SK-N-SH (cell line): ENCODE data around the gene STEAP3. TPM values are rescaled to one million over a fixed set of nuclear protein-coding genes. Genes with fewer than 3 reads are reported as not detected.
A peak's percentile ranks its signal among the peaks of the same experiment; 100 is the strongest.

Source experiments
- CTCF ChIA-PET: fragments of 300-600, 350-600 bp; formaldehyde crosslinking; extraction: SDS; loops from one replicate; lab custom pipeline; 2021; lab: Yijun Ruan, JAX
- POLR2A ChIA-PET: fragments of 350-600 bp; sonication (Branson Sonifier 250); formaldehyde crosslinking; extraction: SDS; loops from one replicate; lab custom pipeline; 2020; ENCODE audit warnings: antibody characterized with exemption, inconsistent platforms; lab: Yijun Ruan, JAX
- DNase-seq: peaks from one replicate; pipeline ENCODE4 v3.0.0; 2012
- H2AFZ ChIP-seq: fragments of 200-600 bp; sonication (generic); 2 replicates; pipeline ENCODE4 v1.8.1; 2016; ENCODE audit warnings: antibody characterized with exemption, mild to moderate bottlenecking, low read depth
- H3F3A ChIP-seq: fragments of 200-600 bp; sonication (generic); replicated peaks from 2 replicates; pipeline ENCODE3; 2016; ENCODE audit warnings: antibody characterized with exemption, mild to moderate bottlenecking; ENCODE audit not compliant: insufficient read depth
- H3K27ac ChIP-seq, 2 experiments: fragments of 200-500 bp in 1 of 2; fragments of 200-600 bp in 1 of 2; sonication (Bioruptor generic) in 1 of 2; sonication (generic), shearing (Covaris generic) in 1 of 2; 2 replicates each; pipeline versions ENCODE4 v1.5.1 to v1.6.1; 2014 to 2016; ENCODE audit warnings: low read depth in 2 of 2, inconsistent platforms in 1 of 2, low read length in 1 of 2, mild to moderate bottlenecking in 1 of 2, mixed read lengths in 1 of 2
- H3K27me3 ChIP-seq: fragments of 200-600 bp; sonication (generic), shearing (Covaris generic); 2 replicates; pipeline ENCODE4 v1.6.1; 2016; ENCODE audit warnings: mixed run types; ENCODE audit not compliant: insufficient read depth
- H3K36me3 ChIP-seq, 2 experiments: fragments of 200-500 bp in 1 of 2; fragments of 200-600 bp in 1 of 2; sonication (Bioruptor generic) in 1 of 2; sonication (generic) in 1 of 2; replicated peaks in 1 of 2; 2 replicates each; pipeline versions ENCODE3 to v1.5.1; 2014 to 2016; ENCODE audit warnings: low read length in 1 of 2, mild to moderate bottlenecking in 1 of 2; ENCODE audit not compliant: insufficient read depth in 2 of 2, control insufficient read depth in 1 of 2
- H3K4me1 ChIP-seq, 2 experiments: fragments of 200-500 bp in 1 of 2; fragments of 200-600 bp in 1 of 2; sonication (Bioruptor generic) in 1 of 2; sonication (generic), shearing (Covaris generic) in 1 of 2; 2 replicates each; pipeline versions ENCODE4 v1.5.1 to v1.6.1; 2014 to 2016; ENCODE audit warnings: low read depth in 1 of 2, low read length in 1 of 2, mixed run types in 1 of 2; ENCODE audit not compliant: insufficient read depth in 2 of 2, control insufficient read depth in 1 of 2
- H3K4me2 ChIP-seq: fragments of 200-600 bp; sonication (generic), shearing (Covaris generic); 2 replicates; pipeline ENCODE4 v1.6.1; 2017; ENCODE audit warnings: mixed run types
- H3K4me3 ChIP-seq, 2 experiments: fragments of 200-500 bp in 1 of 2; fragments of 200-600 bp in 1 of 2; sonication (Bioruptor generic) in 1 of 2; sonication (generic), shearing (Covaris generic) in 1 of 2; 2 replicates each; pipeline versions ENCODE4 v1.5.1 to v1.8.1; 2014 to 2016; ENCODE audit warnings: low read depth in 2 of 2, inconsistent platforms in 1 of 2, low read length in 1 of 2, mild to moderate bottlenecking in 1 of 2, mixed read lengths in 1 of 2, moderate library complexity in 1 of 2
- H3K79me2 ChIP-seq: fragments of 200-600 bp; sonication (generic); 2 replicates; pipeline ENCODE4 v1.8.1; 2017; ENCODE audit warnings: mild to moderate bottlenecking; ENCODE audit not compliant: insufficient read depth
- H3K9ac ChIP-seq: fragments of 200-600 bp; sonication (generic); 2 replicates; pipeline ENCODE4 v1.6.1; 2017; ENCODE audit warnings: mixed run types
- H3K9me2 ChIP-seq: fragments of 200-600 bp; sonication (generic); 2 replicates; pipeline ENCODE4 v1.6.1; 2017; ENCODE audit warnings: mixed run types
- H3K9me3 ChIP-seq: fragments of 200-600 bp; sonication (generic); 2 replicates; pipeline ENCODE4 v1.6.1; 2017; ENCODE audit warnings: mixed run types, mild to moderate bottlenecking, moderate library complexity
- H4K20me1 ChIP-seq: fragments of 200-600 bp; sonication (generic); 2 replicates; pipeline ENCODE4 v1.6.1; 2017; ENCODE audit warnings: mild to moderate bottlenecking, mixed run types; ENCODE audit not compliant: insufficient read depth
- CHD2 ChIP-seq: fragments of 150-350 bp; IDR thresholded peaks from 2 replicates; pipeline ENCODE4 v1.6.1; 2018; ENCODE audit warnings: low read length; ENCODE audit not compliant: partially characterized antibody
- CTCF ChIP-seq: fragments of 200-600 bp; sonication (generic); IDR thresholded peaks from 2 replicates; pipeline ENCODE4 v1.6.1; 2017; ENCODE audit warnings: antibody characterized with exemption, mild to moderate bottlenecking, moderate library complexity
- EZH2phosphoT487 ChIP-seq: fragments of 200-600 bp; sonication (generic); IDR thresholded peaks from 2 replicates; pipeline ENCODE4 v1.6.1; 2017; ENCODE audit warnings: low read depth, mixed run types, mild to moderate bottlenecking, antibody characterized with exemption, moderate library complexity, borderline replicate concordance
- FOXJ3 ChIP-seq: sonication (generic); formaldehyde crosslinking; IDR thresholded peaks from 2 replicates; pipeline ENCODE4 v1.5.1; 2020; ENCODE audit warnings: mild to moderate bottlenecking, missing genetic modification reagents
- FOXM1 ChIP-seq: IDR thresholded peaks from 2 replicates; pipeline ENCODE4 v1.4.0; 2012; ENCODE audit warnings: low read depth, mild to moderate bottlenecking
- GABPA ChIP-seq: IDR thresholded peaks from 2 replicates; pipeline ENCODE4 v1.4.0; 2012; ENCODE audit warnings: low read depth, mild to moderate bottlenecking
- GATA2 ChIP-seq: sonication (generic); formaldehyde crosslinking; IDR thresholded peaks from 2 replicates; pipeline ENCODE4 v1.5.0; 2020; ENCODE audit warnings: mild to moderate bottlenecking, missing genetic modification reagents
- IRF3 ChIP-seq: fragments of 150-350 bp; IDR thresholded peaks from 2 replicates; pipeline ENCODE4 v1.6.1; 2016; ENCODE audit warnings: mild to moderate bottlenecking, low read depth, low read length
- JUND ChIP-seq: IDR thresholded peaks from 2 replicates; pipeline ENCODE4 v1.4.0; 2012
- MEF2A ChIP-seq: IDR thresholded peaks from 2 replicates; pipeline ENCODE4 v1.4.0; 2012; ENCODE audit warnings: low read depth, borderline replicate concordance
- POLR2AphosphoS5 ChIP-seq: IDR thresholded peaks from 2 replicates; pipeline ENCODE4 v1.6.1; 2012; ENCODE audit warnings: low read depth, low read length
- RAD21 ChIP-seq: IDR thresholded peaks from 2 replicates; pipeline ENCODE4 v1.6.1; 2012; ENCODE audit warnings: mild to moderate bottlenecking, low read length
- RCOR1 ChIP-seq: fragments of 150-350 bp; IDR thresholded peaks from 2 replicates; pipeline ENCODE4 v1.6.1; 2017; ENCODE audit warnings: antibody characterized with exemption, low read length
- SIN3A ChIP-seq: IDR thresholded peaks from 2 replicates; pipeline ENCODE4 v1.6.1; 2012; ENCODE audit warnings: low read depth, mild to moderate bottlenecking, low read length, moderate library complexity, borderline replicate concordance
- SMC3 ChIP-seq: IDR thresholded peaks from 2 replicates; pipeline ENCODE4 v1.6.1; 2012; ENCODE audit warnings: low read depth, low read length, improper control_type of control experiment
- TAF1 ChIP-seq: IDR thresholded peaks from 2 replicates; pipeline ENCODE4 v1.6.1; 2012; ENCODE audit warnings: low read depth, mild to moderate bottlenecking, low read length, moderate library complexity, borderline replicate concordance
- TCF12 ChIP-seq: IDR thresholded peaks from 2 replicates; pipeline ENCODE4 v1.4.0; 2012
- TEAD4 ChIP-seq: IDR thresholded peaks from 2 replicates; pipeline ENCODE4 v1.4.0; 2012; ENCODE audit warnings: mild to moderate bottlenecking, borderline replicate concordance; ENCODE audit not compliant: insufficient read depth
- USF1 ChIP-seq: IDR thresholded peaks from 2 replicates; pipeline ENCODE4 v1.4.0; 2012; ENCODE audit warnings: low read depth, borderline replicate concordance
- USF2 ChIP-seq: fragments of 150-350 bp; IDR thresholded peaks from 2 replicates; pipeline ENCODE4 v1.6.1; 2017; ENCODE audit warnings: antibody characterized with exemption, low read length, low read depth, borderline replicate concordance
- YY1 ChIP-seq: IDR thresholded peaks from 2 replicates; pipeline ENCODE4 v1.4.0; 2012; ENCODE audit warnings: low read depth, mild to moderate bottlenecking
- ZBTB33 ChIP-seq: IDR thresholded peaks from 2 replicates; pipeline ENCODE4 v1.4.0; 2012; ENCODE audit warnings: low read depth, borderline replicate concordance
- WGBS: methylation state at CpG from one replicate; pipeline ENCODE4 v1.1.6; 2017; ENCODE audit warnings: low lambda C conversion rate; 5-methylcytosine and 5-hydroxymethylcytosine counted together
- polyA plus RNA-seq, 3 experiments: library from polyadenylated mRNA; depleted of rRNA; stranded (reverse); fragments of >200 nt; gene quantifications; 2 replicates each; pipeline ENCODE4 v1.2.3, GENCODE V29; 2012

Gene STEAP3
- polyA plus RNA-seq, 1 of the 3 experiments (the other 2 are of a cell fraction): 30.6 TPM

- no peak for TF ChIP-seq TEAD4
- no peak for TF ChIP-seq SIN3A
- TF ChIP-seq JUND: peak; percentile 28; the same call in 1 of the 2 replicates
- no peak for TF ChIP-seq YY1
- no peak for TF ChIP-seq TAF1
- no peak for TF ChIP-seq ZBTB33
- TF ChIP-seq EZH2phosphoT487: no peak
- no peak for TF ChIP-seq GABPA
- TF ChIP-seq USF1: no peak
- TF ChIP-seq CHD2: no peak
- no peak for TF ChIP-seq FOXM1
- no peak for TF ChIP-seq GATA2 (CRISPR knock-in tag)
- TF ChIP-seq RAD21: no peak
- no peak for TF ChIP-seq CTCF
Observed at GRCh38 chr2:119233326-119234020, 9.8 kb downstream of the STEAP3 start (continued).

GRCh38 chr2:119234021-119235019 is 10.7 kb downstream of the STEAP3 start:
- Histone ChIP-seq H4K20me1 (no peaks in the 10 kb centered on the region), H3K9ac (no peak overlapping the region), H3K9me3 (no peaks in the 10 kb centered on the region), H3F3A (no peaks in the 10 kb centered on the region), H3K4me3 (no peak overlapping the region), H3K9me2 (no peaks in the 10 kb centered on the region), H3K27me3 (no peaks in the 10 kb centered on the region), H3K36me3 (no peaks in the 10 kb centered on the region), H3K79me2 (no peaks in the 10 kb centered on the region), H2AFZ (no peak overlapping the region), H3K4me2 (no peak overlapping the region), H3K4me1 (peaks cover 0 to 23% of the 10 kb centered on the region in 2 experiments; a peak in 2 of 4 replicates), H3K27ac (no peak overlapping the region)
- 86% methylated on average over 8 of the region's 13 CpGs for WGBS
- DNase-seq: peak; percentile 49
- ChIA-PET CTCF (interaction anchor here (0.6 to 2.3 kb wide), 15 partner anchors 8 to 242 kb away, joined by 3 to 25 read pairs (median 3); no protein-coding TSS in a partner anchor), POLR2A (no interaction called here)
- no peak for TF ChIP-seq IRF3
- no peak for TF ChIP-seq USF2
- TF ChIP-seq POLR2AphosphoS5: no peak
- no peak for TF ChIP-seq FOXJ3 (CRISPR knock-in tag)
- TF ChIP-seq GABPA: no peak
- peak; percentile 56; the same call in 1 of the 2 replicates for TF ChIP-seq SMC3
- no peak for TF ChIP-seq JUND
- TF ChIP-seq MEF2A: no peak
- TF ChIP-seq RCOR1: no peak
- TF ChIP-seq TCF12: no peak
- TF ChIP-seq RAD21: peak; percentile 58
